WTC11 (cell line): Measurements from ENCODE around the gene DNM1L. TPM values are rescaled to one million over a fixed set of nuclear protein-coding genes. Genes with fewer than 3 reads are reported as not detected.

Experiments
- ATAC-seq: fragments of 200-7000 bp; cut with Tn5 transposase; 2 replicates; pipeline ENCODE4 v1.10.0; 2021; ENCODE audit warnings: mild to moderate bottlenecking, moderate library complexity
- CTCF ChIA-PET: fragments of 300-600 bp; sonication (Branson Sonifier 250); formaldehyde crosslinking; loops from one replicate; lab custom pipeline; 2021; ENCODE audit warnings: antibody characterized with exemption; lab: Charles Lee
- POLR2A ChIA-PET: fragments of 350-600 bp; sonication (Branson Sonifier 250); formaldehyde crosslinking; loops from one replicate; lab custom pipeline; 2021; ENCODE audit warnings: antibody characterized with exemption; lab: Charles Lee
- DNase-seq: peaks from one replicate; pipeline ENCODE4 v3.0.0; 2021; ENCODE audit warnings: low spot score
- H3K27ac Mint-ChIP-seq: 2 replicates; pipeline ENCODE4 v1.8.0; 2021; ENCODE audit warnings: mixed read lengths
- H3K27me3 Mint-ChIP-seq: 2 replicates; pipeline ENCODE4 v1.8.0; 2021; ENCODE audit warnings: low read depth, mild to moderate bottlenecking, moderate library complexity, mixed read lengths
- H3K36me3 Mint-ChIP-seq: 2 replicates; pipeline ENCODE4 v1.8.0; 2021; ENCODE audit warnings: mixed read lengths
- H3K4me1 Mint-ChIP-seq: 2 replicates; pipeline ENCODE4 v1.8.0; 2022; ENCODE audit warnings: mixed read lengths
- H3K4me3 Mint-ChIP-seq: 2 replicates; pipeline ENCODE4 v1.8.0; 2021; ENCODE audit warnings: mild to moderate bottlenecking, moderate library complexity, mixed read lengths
- H3K9me3 Mint-ChIP-seq: 2 replicates; pipeline ENCODE4 v1.8.0; 2021; ENCODE audit warnings: mixed read lengths
- ATF1 ChIP-seq: sonication (generic); formaldehyde crosslinking; IDR thresholded peaks from 2 replicates; pipeline ENCODE4 v1.8.1; 2023; ENCODE audit warnings: mild to moderate bottlenecking, moderate library complexity, missing genetic modification reagents
- ATF2 ChIP-seq: sonication (generic); formaldehyde crosslinking; IDR thresholded peaks from 2 replicates; pipeline ENCODE4 v1.8.1; 2022; ENCODE audit warnings: low read depth, missing genetic modification reagents, borderline replicate concordance
- E2F4 ChIP-seq: sonication (generic); formaldehyde crosslinking; IDR thresholded peaks from 2 replicates; pipeline ENCODE4 v1.8.1; 2022; ENCODE audit warnings: low read depth, mild to moderate bottlenecking, moderate library complexity, missing genetic modification reagents, borderline replicate concordance
- FOXP4 ChIP-seq: sonication (generic); formaldehyde crosslinking; IDR thresholded peaks from 2 replicates; pipeline ENCODE4 v1.8.0; 2022; ENCODE audit warnings: mild to moderate bottlenecking, missing genetic modification reagents
- GTF2I ChIP-seq: fragments of 250-450 bp; sonication (Bioruptor Pico); conservative IDR thresholded peaks from 2 replicates; pipeline ENCODE4 v1.4.0; 2021; ENCODE audit warnings: mild to moderate bottlenecking
- MAX ChIP-seq: sonication (generic); formaldehyde crosslinking; IDR thresholded peaks from 2 replicates; pipeline ENCODE4 v1.8.0; 2022; ENCODE audit warnings: mild to moderate bottlenecking, missing genetic modification reagents
- MLX ChIP-seq: sonication (generic); formaldehyde crosslinking; IDR thresholded peaks from 2 replicates; pipeline ENCODE4 v1.8.1; 2023; ENCODE audit warnings: mild to moderate bottlenecking, missing genetic modification reagents, moderate library complexity
- SMAD4 ChIP-seq: sonication (generic); formaldehyde crosslinking; IDR thresholded peaks from 2 replicates; pipeline ENCODE4 v1.8.0; 2022; ENCODE audit warnings: mild to moderate bottlenecking, missing genetic modification reagents
- STAT6 ChIP-seq: sonication (generic); formaldehyde crosslinking; conservative IDR thresholded peaks from 2 replicates; pipeline ENCODE4 v1.8.1; 2023; ENCODE audit warnings: mild to moderate bottlenecking, low read depth, missing genetic modification reagents, moderate library complexity
- USF1 ChIP-seq: sonication (generic); formaldehyde crosslinking; IDR thresholded peaks from 2 replicates; pipeline ENCODE4 v1.8.0; 2022; ENCODE audit warnings: mild to moderate bottlenecking, missing genetic modification reagents
- ZBTB21 ChIP-seq: sonication (generic); formaldehyde crosslinking; IDR thresholded peaks from 2 replicates; pipeline ENCODE4 v1.8.1; 2023; ENCODE audit warnings: mild to moderate bottlenecking, missing genetic modification reagents, borderline replicate concordance
- ZBTB43 ChIP-seq: sonication (generic); formaldehyde crosslinking; IDR thresholded peaks from 2 replicates; pipeline ENCODE4 v1.8.1; 2023; ENCODE audit warnings: mild to moderate bottlenecking, missing genetic modification reagents
- ZMAT4 ChIP-seq: fragments of 250-450 bp; sonication (Bioruptor Pico); IDR thresholded peaks from 2 replicates; pipeline ENCODE4 v1.9.0; 2021; ENCODE audit warnings: mild to moderate bottlenecking
- ZNF138 ChIP-seq: sonication (generic); formaldehyde crosslinking; conservative IDR thresholded peaks from 2 replicates; pipeline ENCODE4 v1.8.1; 2022; ENCODE audit warnings: mild to moderate bottlenecking, moderate library complexity, missing genetic modification reagents
- ZNF416 ChIP-seq: fragments of 250-450 bp; sonication (Bioruptor Pico); IDR thresholded peaks from 2 replicates; pipeline ENCODE4 v1.9.0; 2021; ENCODE audit warnings: mild to moderate bottlenecking, inconsistent platforms
- ZNF512 ChIP-seq: sonication (generic); formaldehyde crosslinking; IDR thresholded peaks from 2 replicates; pipeline ENCODE4 v1.8.1; 2022; ENCODE audit warnings: missing genetic modification reagents, borderline replicate concordance
- ZNF532 ChIP-seq: fragments of 250-450 bp; sonication (Bioruptor Pico); IDR thresholded peaks from 2 replicates; pipeline ENCODE4 v1.9.0; 2021; ENCODE audit warnings: mild to moderate bottlenecking, borderline replicate concordance
- total RNA-seq: library from RNA; stranded (reverse); gene quantifications from 3 replicates; pipeline ENCODE4 v1.2.3, GENCODE V29; 2021

Gene DNM1L
- total RNA-seq, 1 experiment from 2014 or later = 74.3 TPM

- POLR2A ChIA-PET = no interaction called here
- no peak overlapping the region for H3K27ac Mint-ChIP-seq
- H3K27me3 Mint-ChIP-seq = no peaks in the 10 kb centered on the region; the same call in 1 of the 2 replicates
- no peaks in the 10 kb centered on the region for H3K9me3 Mint-ChIP-seq
- peaks cover 5% of the 10 kb centered on the region for H3K4me1 Mint-ChIP-seq
- no peak for TF ChIP-seq ZNF416 (CRISPR knock-in tag)
- no peak for TF ChIP-seq MLX (CRISPR knock-in tag)
- no peak for TF ChIP-seq ZMAT4 (CRISPR knock-in tag)
- TF ChIP-seq ZBTB43 = no peak
- no peak for TF ChIP-seq ATF1 (CRISPR knock-in tag)
- no peak for TF ChIP-seq GTF2I (CRISPR knock-in tag)
- no peak for TF ChIP-seq USF1 (CRISPR knock-in tag)
- CTCF ChIA-PET = no interaction called here
- ATAC-seq = no peak
- H3K36me3 Mint-ChIP-seq = no peaks in the 10 kb centered on the region
- no peak for DNase-seq
- no peak overlapping the region for H3K4me3 Mint-ChIP-seq
Observed at GRCh38 chr12:32776258-32776657, 97.2 kb downstream of the DNM1L start.

- H3K9me3 Mint-ChIP-seq = no peaks in the 10 kb centered on the region
- ChIA-PET CTCF (no interaction called here), POLR2A (no interaction called here)
- no peak overlapping the region for H3K4me3 Mint-ChIP-seq
- H3K27ac Mint-ChIP-seq = no peak overlapping the region
- H3K36me3 Mint-ChIP-seq = no peaks in the 10 kb centered on the region
- DNase-seq = no peak
- ATAC-seq = no peak
- H3K27me3 Mint-ChIP-seq = no peaks in the 10 kb centered on the region; the same call in 1 of the 2 replicates
- H3K4me1 Mint-ChIP-seq = peaks cover 5% of the 10 kb centered on the region
- TF ChIP-seq ZNF138 (CRISPR knock-in tag) (no peak), ZNF532 (CRISPR knock-in tag) (no peak), STAT6 (no peak), ATF2 (CRISPR knock-in tag) (no peak), ZNF416 (CRISPR knock-in tag) (no peak), E2F4 (CRISPR knock-in tag) (no peak), FOXP4 (CRISPR knock-in tag) (no peak), ZBTB21 (CRISPR knock-in tag) (no peak), MAX (no peak), SMAD4 (CRISPR knock-in tag) (no peak), ZNF512 (CRISPR knock-in tag) (no peak)
Observed at GRCh38 chr12:32777159-32777558, 98.1 kb downstream of the DNM1L start.
